Keratinocyte (primary cell): ENCODE measurements around the gene PIK3CB. TPM values are rescaled to one million over a fixed set of nuclear protein-coding genes. Genes with fewer than 3 reads are reported as not detected.

Experiments
- DNase-seq: peaks from one replicate; pipeline ENCODE4 v3.0.0-alpha.2; 2011; ENCODE audit warnings: low read depth, missing footprints, low spot score
- FAIRE-seq: peaks from 2 replicates; lab custom pipeline; 2011; peaks lifted over from hg19 to GRCh38; lab: Jason Lieb, UNC
- H2AFZ ChIP-seq: 2 replicates; pipeline ENCODE4 v1.6.0; 2012; ENCODE audit warnings: low read length, control low read depth, inconsistent platforms; ENCODE audit not compliant: control insufficient read depth
- H3K27ac ChIP-seq: 2 replicates; pipeline ENCODE4 v1.5.1; 2011; ENCODE audit warnings: low read length; ENCODE audit not compliant: control insufficient read depth, insufficient read depth
- H3K27me3 ChIP-seq: 3 replicates; pipeline ENCODE4 v1.6.0; 2011; ENCODE audit warnings: low read length; ENCODE audit not compliant: control insufficient read depth, insufficient read depth; ENCODE audit errors: extremely low read depth
- H3K36me3 ChIP-seq, 2 experiments: 2 replicates in 1 of 2; 3 replicates in 1 of 2; pipeline ENCODE4 v1.5.1; 2011; ENCODE audit warnings: low read length in 2 of 2, mild to moderate bottlenecking in 1 of 2; ENCODE audit not compliant: control insufficient read depth in 2 of 2, insufficient read depth in 2 of 2; ENCODE audit errors: extremely low read depth in 1 of 2
- H3K4me1 ChIP-seq: 3 replicates; pipeline ENCODE4 v1.5.1; 2011; ENCODE audit warnings: low read length; ENCODE audit not compliant: control insufficient read depth, insufficient read depth; ENCODE audit errors: extremely low read depth
- H3K4me2 ChIP-seq: 3 replicates; pipeline ENCODE4 v1.6.0; 2011; ENCODE audit warnings: low read depth, low read length; ENCODE audit not compliant: control insufficient read depth, insufficient read depth; ENCODE audit errors: extremely low read depth
- H3K4me3 ChIP-seq, 3 experiments: fragments of 200-600 bp in 1 of 3; sonication (generic) in 1 of 3; 2 replicates in 2 of 3; 3 replicates in 1 of 3; pipeline ENCODE4 v1.5.1; 2011 to 2016; ENCODE audit warnings: low read length in 3 of 3, mild to moderate bottlenecking in 3 of 3, control low read depth in 2 of 3, inconsistent platforms in 1 of 3, low read depth in 1 of 3, mixed read lengths in 1 of 3, mixed run types in 1 of 3, moderate library complexity in 1 of 3; ENCODE audit not compliant: control insufficient read depth in 2 of 3, insufficient read depth in 2 of 3; ENCODE audit errors: extremely low read depth in 1 of 3
- H3K79me2 ChIP-seq: 2 replicates; pipeline ENCODE4 v1.6.0; 2012; ENCODE audit warnings: low read length; ENCODE audit not compliant: control insufficient read depth, insufficient read depth
- H3K9ac ChIP-seq: 3 replicates; pipeline ENCODE4 v1.6.0; 2011; ENCODE audit warnings: low read length; ENCODE audit not compliant: control insufficient read depth, insufficient read depth; ENCODE audit errors: extremely low read depth
- H3K9me1 ChIP-seq: 3 replicates; pipeline ENCODE4 v1.6.0; 2011; ENCODE audit warnings: low read length; ENCODE audit not compliant: control insufficient read depth, insufficient read depth; ENCODE audit errors: extremely low read depth
- H3K9me3 ChIP-seq: 2 replicates; pipeline ENCODE4 v1.5.1; 2012; ENCODE audit warnings: low read depth, low read length; ENCODE audit not compliant: control insufficient read depth
- H4K20me1 ChIP-seq: 3 replicates; pipeline ENCODE4 v1.6.0; 2011; ENCODE audit warnings: low read length; ENCODE audit not compliant: control insufficient read depth, insufficient read depth; ENCODE audit errors: extremely low read depth
- EZH2 ChIP-seq: IDR thresholded peaks from one replicate; pipeline ENCODE4 v1.6.1; 2012; ENCODE audit warnings: inconsistent platforms, mild to moderate bottlenecking, low read length, moderate library complexity
- dilution Hi-C: fragments of 300-500 bp; cut with MboI; formaldehyde crosslinking; loops from one replicate; pipeline ENCODE4 v1.7.0; 2020; ENCODE audit warnings: low sequenced_read_pairs; ENCODE audit not compliant: extremely low pct_ligation_motif_present
- polyA plus RNA-seq, 5 experiments: library from polyadenylated mRNA; depleted of rRNA in 3 of 5; stranded (reverse) in 3 of 5; stranded (forward) in 1 of 5; unstranded in 1 of 5; fragments of >200 nt; gene quantifications; 1 replicate in 1 of 5; 2 replicates in 3 of 5; 3 replicates in 1 of 5; pipeline versions ENCODE4 v1.2.1 to v1.2.3, GENCODE V29; 2011 to 2012; ENCODE audit warnings: missing spikeins in 2 of 5, low read depth in 1 of 5, low replicate concordance in 1 of 5
- TF ChIP-seq, protein P1 (sequence below), 3 experiments: IDR thresholded peaks in 1 of 3; conservative IDR thresholded peaks in 1 of 3; optimal IDR thresholded peaks in 1 of 3; 2 replicates in 2 of 3; 3 replicates in 1 of 3; pipeline versions ENCODE3 to v1.5.1; 2011; ENCODE audit warnings: low read length in 3 of 3, mild to moderate bottlenecking in 3 of 3, moderate library complexity in 2 of 3, control low read depth in 1 of 3, inconsistent platforms in 1 of 3; ENCODE audit not compliant: insufficient read depth in 2 of 3; ENCODE audit errors: extremely low read depth in 1 of 3

The PIK3CB gene
- polyA plus RNA-seq, 1 donor (not counting 4 experiments of a cell fraction or from before 2014, with no cell fraction given), result 19.9 TPM

DNA sequence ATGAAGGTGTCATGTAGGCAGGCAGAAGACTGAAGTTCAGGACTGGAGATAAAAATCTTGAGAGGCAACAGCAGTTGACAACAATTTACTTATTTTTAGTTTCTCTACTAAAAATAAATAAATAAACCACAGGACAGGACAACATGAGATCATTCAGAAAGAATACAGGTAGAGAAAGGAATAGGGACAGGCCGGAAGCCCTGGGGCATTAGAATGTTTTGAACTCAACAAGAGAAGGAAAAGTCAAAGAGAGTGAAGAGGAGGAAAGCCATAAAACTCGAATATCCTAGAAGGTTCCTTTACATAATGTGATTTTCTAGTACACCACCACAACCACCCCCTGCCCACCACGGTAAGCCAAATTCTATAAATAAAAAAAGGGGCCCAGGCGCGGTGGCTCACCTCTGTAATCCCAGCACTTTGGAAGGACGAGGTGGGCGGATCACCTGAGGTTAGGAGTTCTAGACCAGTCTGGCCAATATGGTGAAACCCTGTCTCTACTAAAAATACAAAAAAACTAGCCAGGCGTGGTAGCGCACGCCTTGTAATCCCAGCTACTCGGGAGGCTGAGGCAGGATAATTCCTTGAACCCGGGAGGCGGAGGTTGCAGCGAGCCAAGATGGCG lies 4.7 kb downstream of the PIK3CB start:
- H3K27me3 ChIP-seq, result no peaks in the 10 kb centered on the region
- H3K9ac ChIP-seq, result no peak overlapping the region
- no peaks in the 10 kb centered on the region for H3K9me3 ChIP-seq
- no peak for FAIRE-seq
- H3K4me1 ChIP-seq, result peaks cover 8% of the 10 kb centered on the region
- no peak overlapping the region for H3K4me2 ChIP-seq
- H3K27ac ChIP-seq, result no peak overlapping the region
- peaks cover 80% of the 10 kb centered on the region for H3K79me2 ChIP-seq
- no peaks in the 10 kb centered on the region for H3K9me1 ChIP-seq
- H2AFZ ChIP-seq, result no peak overlapping the region
- DNase-seq, result no peak
- peaks cover 0 to 3% of the 10 kb centered on the region in 2 experiments for H3K36me3 ChIP-seq
- TF ChIP-seq, protein P1, sequence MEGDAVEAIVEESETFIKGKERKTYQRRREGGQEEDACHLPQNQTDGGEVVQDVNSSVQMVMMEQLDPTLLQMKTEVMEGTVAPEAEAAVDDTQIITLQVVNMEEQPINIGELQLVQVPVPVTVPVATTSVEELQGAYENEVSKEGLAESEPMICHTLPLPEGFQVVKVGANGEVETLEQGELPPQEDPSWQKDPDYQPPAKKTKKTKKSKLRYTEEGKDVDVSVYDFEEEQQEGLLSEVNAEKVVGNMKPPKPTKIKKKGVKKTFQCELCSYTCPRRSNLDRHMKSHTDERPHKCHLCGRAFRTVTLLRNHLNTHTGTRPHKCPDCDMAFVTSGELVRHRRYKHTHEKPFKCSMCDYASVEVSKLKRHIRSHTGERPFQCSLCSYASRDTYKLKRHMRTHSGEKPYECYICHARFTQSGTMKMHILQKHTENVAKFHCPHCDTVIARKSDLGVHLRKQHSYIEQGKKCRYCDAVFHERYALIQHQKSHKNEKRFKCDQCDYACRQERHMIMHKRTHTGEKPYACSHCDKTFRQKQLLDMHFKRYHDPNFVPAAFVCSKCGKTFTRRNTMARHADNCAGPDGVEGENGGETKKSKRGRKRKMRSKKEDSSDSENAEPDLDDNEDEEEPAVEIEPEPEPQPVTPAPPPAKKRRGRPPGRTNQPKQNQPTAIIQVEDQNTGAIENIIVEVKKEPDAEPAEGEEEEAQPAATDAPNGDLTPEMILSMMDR (optimal IDR thresholded peaks at IDR 0.05 in 1 of 3, IDR thresholded peaks at IDR 0.05 in 1 of 3, conservative IDR thresholded peaks at IDR 0.05 in 1 of 3; ENCODE audit: extremely low read depth in 1 of 3, insufficient read depth in 2 of 3, low read length in 3 of 3), result no peak
- TF ChIP-seq EZH2, result no peak
- no peaks in the 10 kb centered on the region for H4K20me1 ChIP-seq
- dilution Hi-C loops, result no loop called here
- no peak overlapping the region for H3K4me3 ChIP-seq

DNA sequence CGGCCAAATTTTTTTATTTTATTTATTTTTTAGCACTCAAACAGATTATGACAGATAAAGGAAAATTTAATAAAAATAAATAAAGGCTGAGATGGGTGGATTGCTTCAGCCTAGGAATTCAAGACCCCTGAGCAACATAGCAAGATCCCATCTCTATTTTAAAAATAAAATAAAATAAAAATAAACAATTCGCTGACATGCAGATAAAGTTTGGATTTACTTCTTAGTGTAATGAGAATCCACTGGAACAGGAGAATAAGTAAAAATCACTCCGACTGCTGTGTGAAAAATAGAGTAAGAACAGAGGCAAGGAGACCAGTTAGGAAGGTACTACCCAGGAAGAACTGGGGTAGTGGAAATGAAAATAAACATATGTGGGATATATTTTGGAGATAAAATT lies 5.6 kb downstream of the PIK3CB start:
- dilution Hi-C loops, result no loop called here
- H3K79me2 ChIP-seq, result peaks cover 77% of the 10 kb centered on the region
- no peak overlapping the region for H2AFZ ChIP-seq
- peaks cover 11% of the 10 kb centered on the region for H3K4me1 ChIP-seq
- H3K36me3 ChIP-seq, result peaks cover 0 to 3% of the 10 kb centered on the region in 2 experiments
- no peak overlapping the region for H3K9ac ChIP-seq
- TF ChIP-seq EZH2, result no peak
- TF ChIP-seq, protein P1 (optimal IDR thresholded peaks at IDR 0.05 in 1 of 3, IDR thresholded peaks at IDR 0.05 in 1 of 3, conservative IDR thresholded peaks at IDR 0.05 in 1 of 3; ENCODE audit: extremely low read depth in 1 of 3, insufficient read depth in 2 of 3, low read length in 3 of 3), result no peak
- FAIRE-seq, result no peak
- no peak overlapping the region for H3K27ac ChIP-seq
- DNase-seq, result no peak
- H3K27me3 ChIP-seq, result no peaks in the 10 kb centered on the region
- H3K4me2 ChIP-seq, result no peak overlapping the region
- H3K4me3 ChIP-seq, result no peak overlapping the region
- no peaks in the 10 kb centered on the region for H3K9me1 ChIP-seq
- H4K20me1 ChIP-seq, result no peaks in the 10 kb centered on the region
- H3K9me3 ChIP-seq, result no peaks in the 10 kb centered on the region
